Measurements from ENCODE around the gene DNER. TPM values are rescaled to one million over a fixed set of nuclear protein-coding genes. Genes with fewer than 3 reads are reported as not detected.

The DNER gene
- total and polyA plus RNA-seq, 10 of the 15 experiments (the other 5 are each of a cell fraction or from before 2014, with no cell fraction given), result 0.04 to 0.08 (median 0.07) TPM; not detected in 7

DNA sequence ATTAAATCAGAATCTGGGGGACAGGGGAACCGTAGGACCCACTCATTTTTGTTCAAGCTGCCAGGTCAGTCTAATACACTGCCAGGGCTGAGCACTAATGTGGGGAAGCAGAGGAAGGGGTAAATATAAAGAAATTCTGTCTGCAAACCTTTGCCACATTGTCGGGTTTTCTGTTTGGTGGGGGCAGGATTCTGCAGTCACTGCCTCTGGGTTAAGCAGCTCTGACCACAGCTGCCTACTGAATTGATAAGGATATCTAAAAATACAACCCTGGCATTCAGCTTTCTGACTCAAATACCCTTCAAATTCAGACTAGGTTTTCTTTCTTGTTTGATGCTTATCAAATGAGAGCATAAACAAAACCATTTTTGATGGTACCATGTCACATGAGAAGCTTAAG lies 6.0 kb downstream of the DNER start:
- no peak for FAIRE-seq
- H3K27ac ChIP-seq (ENCODE audit: control insufficient read depth, insufficient read depth), result no peak overlapping the region

DNA sequence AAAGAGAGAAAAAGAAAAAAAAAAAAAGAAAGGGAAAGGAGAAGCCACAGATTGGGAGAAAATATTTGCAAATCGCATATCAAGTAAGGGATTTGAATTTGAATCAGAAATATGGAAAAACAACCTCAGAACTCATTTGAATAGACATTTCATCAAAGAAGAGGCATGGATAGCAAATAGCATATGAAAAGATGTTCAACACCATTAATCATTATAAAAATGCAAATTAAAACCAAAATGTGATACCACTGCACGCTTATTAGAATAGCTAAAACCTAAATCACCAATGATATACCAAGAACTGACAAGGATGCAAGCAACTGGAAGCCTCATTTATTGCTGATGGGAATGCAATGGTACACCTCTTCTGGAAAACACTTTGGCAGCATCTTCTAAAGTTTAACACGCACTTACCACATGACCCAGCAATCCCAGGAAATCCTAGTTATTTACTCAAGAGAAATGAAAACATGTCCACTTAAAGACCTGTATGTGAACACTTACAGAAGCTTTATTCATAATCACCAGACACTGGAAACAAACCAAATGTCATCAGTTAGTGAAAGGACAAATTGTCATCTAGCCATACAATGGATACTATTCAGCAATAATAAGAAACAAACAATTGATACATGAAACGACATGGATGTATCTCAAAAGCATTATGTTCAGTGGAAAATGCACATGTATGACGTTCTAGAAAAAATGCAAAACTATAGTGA lies 10.3 kb downstream of the DNER start:
- 36% methylated on average over 5 of the region's 5 CpGs for WGBS (ENCODE audit: insufficient coverage, insufficient replicate concordance, low lambda C conversion rate, missing lambda C conversion rate)
- H3K27me3 ChIP-seq (replicated peaks in 1 of 2; ENCODE audit: control insufficient read depth in 2 of 2, insufficient read depth in 2 of 2, low read length in 1 of 2), result peaks cover 0 to 6% of the 10 kb centered on the region in 2 experiments; a peak in 1 of 4 replicates
- H4K20me1 ChIP-seq (ENCODE audit: control insufficient read depth, insufficient read depth), result no peaks in the 10 kb centered on the region
- in situ Hi-C loops (cut with MboI), result no loop called here
- no peak overlapping the region for H3K4me3 ChIP-seq
- RAD21 ChIA-PET (ENCODE audit: unreplicated experiment), result no interaction called here
- FAIRE-seq, result no peak
- H3K79me2 ChIP-seq (ENCODE audit: control insufficient read depth, insufficient read depth, low read length), result no peaks in the 10 kb centered on the region
- intact Hi-C loops (cut with micrococcal nuclease; ENCODE audit: unreplicated experiment), result no loop called here
- no TSS peak for BruUV-seq (replicated peaks)
- H3K4me2 ChIP-seq (ENCODE audit: control insufficient read depth, insufficient read depth), result no peak overlapping the region
- H3K27ac ChIP-seq (ENCODE audit: control insufficient read depth, insufficient read depth), result no peak overlapping the region
- SMC1A ChIA-PET (ENCODE audit: uncharacterized antibody, unreplicated experiment), result no interaction called here
- no peak overlapping the region for H3K9ac ChIP-seq (ENCODE audit: control insufficient read depth, insufficient read depth, low read length)
- no peak for TF ChIP-seq ZNF274 (IDR thresholded peaks at IDR 0.05; ENCODE audit: insufficient read depth, insufficient read length)
- TF ChIP-seq RAD51 (IDR thresholded peaks at IDR 0.05), result no peak
- no peak for TF ChIP-seq BACH1 (IDR thresholded peaks at IDR 0.05; ENCODE audit: borderline replicate concordance)
- TF ChIP-seq RUNX3 (IDR thresholded peaks at IDR 0.05; ENCODE audit: low read length), result no peak
- TF ChIP-seq TBL1XR1 (IDR thresholded peaks at IDR 0.05; ENCODE audit: low read depth, low read length), result no peak
- TF ChIP-seq ZNF384 (IDR thresholded peaks at IDR 0.05; ENCODE audit: borderline replicate concordance, low read depth, low read length), result no peak
- TF ChIP-seq POU2F2 (IDR thresholded peaks at IDR 0.05; ENCODE audit: borderline replicate concordance, low read depth, low read length), result no peak
- no peaks in the 10 kb centered on the region for H3K4me1 ChIP-seq (ENCODE audit: control insufficient read depth, insufficient read depth, low read length)
- CTCF ChIA-PET, result no interaction called here
- no peaks in the 10 kb centered on the region for H3K36me3 ChIP-seq (ENCODE audit: control insufficient read depth in 2 of 2, insufficient read depth in 2 of 2, low read length in 1 of 2)
- no peak for DNase-seq (ENCODE audit: low read depth, low spot score)
- no peak for ATAC-seq
- POLR2A ChIA-PET, result no interaction called here
- H2AFZ ChIP-seq (ENCODE audit: control insufficient read depth, low read depth, low read length), result no peak overlapping the region
- no peaks in the 10 kb centered on the region for H3K9me3 ChIP-seq (replicated peaks; ENCODE audit: control insufficient read depth, insufficient read depth, low read length)

More for the DNA sequence above, 6.0 kb downstream of the DNER start:
- ATAC-seq (no peak), DNase-seq (ENCODE audit: low read depth, low spot score) (no peak)
- TF ChIP-seq ZNF207 (IDR thresholded peaks at IDR 0.05; ENCODE audit: borderline replicate concordance), result no peak
- no peak for TF ChIP-seq USF1 (IDR thresholded peaks at IDR 0.05; ENCODE audit: borderline replicate concordance, extremely low read length, insufficient read depth, low read depth, low read length)
- no peak for TF ChIP-seq YBX1 (IDR thresholded peaks at IDR 0.05)
- in situ Hi-C loops (cut with MboI), result no loop called here
- CTCF ChIA-PET, result no interaction called here
- Histone ChIP-seq H3K27me3 (replicated peaks in 1 of 2; ENCODE audit: control insufficient read depth in 2 of 2, insufficient read depth in 2 of 2, low read length in 1 of 2) (peaks cover under 1 to 22% of the 10 kb centered on the region in 2 experiments), H3K9ac (ENCODE audit: control insufficient read depth, insufficient read depth, low read length) (no peak overlapping the region), H3K4me2 (ENCODE audit: control insufficient read depth, insufficient read depth) (no peak overlapping the region), H2AFZ (ENCODE audit: control insufficient read depth, low read depth, low read length) (no peak overlapping the region), H3K4me3 (no peak overlapping the region), H3K36me3 (ENCODE audit: control insufficient read depth in 2 of 2, insufficient read depth in 2 of 2, low read length in 1 of 2) (no peaks in the 10 kb centered on the region), H3K9me3 (replicated peaks; ENCODE audit: control insufficient read depth, insufficient read depth, low read length) (no peaks in the 10 kb centered on the region), H4K20me1 (ENCODE audit: control insufficient read depth, insufficient read depth) (no peaks in the 10 kb centered on the region), H3K4me1 (ENCODE audit: control insufficient read depth, insufficient read depth, low read length) (no peaks in the 10 kb centered on the region), H3K79me2 (ENCODE audit: control insufficient read depth, insufficient read depth, low read length) (no peaks in the 10 kb centered on the region)
- SMC1A ChIA-PET (ENCODE audit: uncharacterized antibody, unreplicated experiment), result interaction anchor here (1.2 kb wide), 1 partner anchor 9 kb away, joined by 3 read pairs; no protein-coding TSS in a partner anchor
- POLR2A ChIA-PET, result no interaction called here
- RAD21 ChIA-PET (ENCODE audit: unreplicated experiment), result interaction anchor here (0.6 kb wide), 1 partner anchor 1130 kb away, joined by 3 read pairs; no protein-coding TSS in a partner anchor
- intact Hi-C loops (cut with micrococcal nuclease; ENCODE audit: unreplicated experiment), result no loop called here
- 0% methylated on average over 2 of the region's 2 CpGs for WGBS (ENCODE audit: insufficient coverage, insufficient replicate concordance, low lambda C conversion rate, missing lambda C conversion rate)
- no TSS peak for BruUV-seq (replicated peaks)
